Hematopoietic multipotent progenitor cell treated with erythropoietin and hydrocortisone succinate and interleukin-3 and kit ligand, for 17 days (in vitro differentiated cells): ENCODE measurements around the gene CCDC88A.
"Not testable (repeated sequence)": the region's sequence is repeated elsewhere in the genome, so short reads cannot be mapped to it uniquely, and the experiment has no call there.

Source experiments
- DNase-seq: peaks from one replicate; pipeline ENCODE4 v3.0.0-alpha.2; 2015; ENCODE audit warnings: low spot score

CCDC88A gene

GRCh38 chr2:55421326-55421725 is 1.7 kb upstream of the CCDC88A start:
- DNase-seq, result no peak

- no peak for DNase-seq
Measured at GRCh38 chr2:55420871-55421270, 1.2 kb upstream of the CCDC88A start.

- no peak for DNase-seq
Measured at GRCh38 chr2:55420439-55420725, 726 bp upstream of the CCDC88A start.

GRCh38 chr2:55419233-55419678 is 400 bp downstream of the CCDC88A start:
- DNase-seq, result no peak

GRCh38 chr2:55418512-55419232 is 984 bp downstream of the CCDC88A start:
- peak; percentile 42 for DNase-seq

GRCh38 chr2:55418072-55418471 is 1.6 kb downstream of the CCDC88A start:
- DNase-seq, result no peak

- peak; percentile 19 for DNase-seq
Measured at GRCh38 chr2:55416786-55417568, 2.7 kb downstream of the CCDC88A start.

GRCh38 chr2:55415300-55415699 is 4.4 kb downstream of the CCDC88A start:
- DNase-seq, result peak; percentile 27

GRCh38 chr2:55408918-55409868 is 10.5 kb downstream of the CCDC88A start:
- DNase-seq, result no peak

- DNase-seq, result no peak
Measured at GRCh38 chr2:55408098-55408882, 11.4 kb downstream of the CCDC88A start.

GRCh38 chr2:55405116-55405515 is 14.5 kb downstream of the CCDC88A start:
- DNase-seq, result no peak

- no peak for DNase-seq
Measured at GRCh38 chr2:55403256-55403998, 16.2 kb downstream of the CCDC88A start.

GRCh38 chr2:55401124-55401523 is 18.5 kb downstream of the CCDC88A start:
- no peak for DNase-seq

- no peak for DNase-seq
Measured at GRCh38 chr2:55400332-55400731, 19.3 kb downstream of the CCDC88A start.

GRCh38 chr2:55399815-55400214 is 19.8 kb downstream of the CCDC88A start:
- no peak for DNase-seq

GRCh38 chr2:55395724-55396605 is 23.7 kb downstream of the CCDC88A start:
- no peak for DNase-seq

GRCh38 chr2:55391615-55392242 is 27.9 kb downstream of the CCDC88A start:
- no peak for DNase-seq

- no peak for DNase-seq
Measured at GRCh38 chr2:55391155-55391554, 28.5 kb downstream of the CCDC88A start.

- not testable (repeated sequence) for DNase-seq
Measured at GRCh38 chr2:55385516-55385915, 34.1 kb downstream of the CCDC88A start.
